Calu3 (cell line): ENCODE measurements around the gene GRIA2. TPM values are rescaled to one million over a fixed set of nuclear protein-coding genes. Genes with fewer than 3 reads are reported as not detected.

Experiments
- BruUV-seq: library from RNA; stranded (reverse); fragments of 400-500 nt; replicated peaks from 2 replicates; lab custom pipeline; 2021; lab: Mats Ljungman, UMichigan
- CTCF ChIA-PET: fragments of 300-600 bp; sonication (Branson Sonifier 250); formaldehyde crosslinking; loops from one replicate; lab custom pipeline; 2022; ENCODE audit warnings: antibody characterized with exemption; lab: Charles Lee
- DNase-seq: peaks from one replicate; pipeline ENCODE4 v3.0.0; 2022
- H3K27ac Mint-ChIP-seq: one replicate; pipeline ENCODE4 v1.8.0; 2022; ENCODE audit warnings: mixed read lengths; ENCODE audit not compliant: unreplicated experiment
- H3K27me3 Mint-ChIP-seq: one replicate; pipeline ENCODE4 v1.8.0; 2022; ENCODE audit warnings: mixed read lengths; ENCODE audit not compliant: unreplicated experiment
- H3K36me3 Mint-ChIP-seq: one replicate; pipeline ENCODE4 v1.8.0; 2022; ENCODE audit warnings: mild to moderate bottlenecking, moderate library complexity, mixed read lengths; ENCODE audit not compliant: insufficient read depth, unreplicated experiment
- H3K4me1 Mint-ChIP-seq: one replicate; pipeline ENCODE4 v1.8.0; 2022; ENCODE audit warnings: mild to moderate bottlenecking, low read depth, mixed read lengths; ENCODE audit not compliant: unreplicated experiment
- H3K4me3 Mint-ChIP-seq: one replicate; pipeline ENCODE4 v1.8.0; 2022; ENCODE audit warnings: mild to moderate bottlenecking, low read depth, moderate library complexity, mixed read lengths; ENCODE audit not compliant: unreplicated experiment
- H3K9me3 Mint-ChIP-seq: one replicate; pipeline ENCODE4 v1.8.0; 2022; ENCODE audit warnings: low read depth, mixed read lengths; ENCODE audit not compliant: unreplicated experiment
- CTCF ChIP-seq: fragments of 200-600 bp; IDR thresholded peaks from one replicate; pipeline ENCODE4 v1.8.0; 2022; ENCODE audit warnings: antibody characterized with exemption; ENCODE audit not compliant: unreplicated experiment
- intact Hi-C: fragments of 100-400 bp; cut with micrococcal nuclease; formaldehyde crosslinking; loops from one replicate; pipeline ENCODE4 v1.10.0; 2022; ENCODE audit not compliant: unreplicated experiment
- total RNA-seq: library from RNA; stranded (reverse); gene quantifications from 2 replicates; pipeline ENCODE4 v1.2.3, GENCODE V29; 2022

Gene GRIA2
- total RNA-seq, 1 experiment from 2014 or later = not detected

DNA sequence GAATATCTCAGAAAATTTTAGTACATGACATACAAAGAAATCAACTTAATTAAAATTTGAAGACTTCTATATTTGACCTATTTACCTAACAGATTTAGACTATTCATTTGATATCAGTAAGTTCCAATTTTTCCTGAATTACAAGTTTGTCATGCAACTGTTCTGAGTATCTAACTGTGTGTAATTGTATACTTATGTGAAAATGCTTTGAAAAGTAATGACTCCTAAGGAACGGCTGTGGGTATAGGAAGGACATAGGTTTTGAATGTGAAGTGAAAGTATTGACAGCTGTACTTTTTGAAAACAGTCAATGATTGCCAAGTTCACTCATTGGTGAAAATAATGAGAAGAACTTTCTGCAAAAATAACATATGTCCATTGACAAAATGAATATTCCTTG lies 2.9 kb downstream of the GRIA2 start:
- no peak for TF ChIP-seq CTCF
- CTCF ChIA-PET = no interaction called here
- intact Hi-C loops = no loop called here
- Mint-ChIP-seq H3K9me3 (no peaks in the 10 kb centered on the region), H3K27ac (no peak overlapping the region), H3K36me3 (no peaks in the 10 kb centered on the region), H3K4me3 (no peak overlapping the region), H3K4me1 (no peaks in the 10 kb centered on the region), H3K27me3 (no peaks in the 10 kb centered on the region)
- DNase-seq = no peak
- BruUV-seq = no TSS peak

DNA sequence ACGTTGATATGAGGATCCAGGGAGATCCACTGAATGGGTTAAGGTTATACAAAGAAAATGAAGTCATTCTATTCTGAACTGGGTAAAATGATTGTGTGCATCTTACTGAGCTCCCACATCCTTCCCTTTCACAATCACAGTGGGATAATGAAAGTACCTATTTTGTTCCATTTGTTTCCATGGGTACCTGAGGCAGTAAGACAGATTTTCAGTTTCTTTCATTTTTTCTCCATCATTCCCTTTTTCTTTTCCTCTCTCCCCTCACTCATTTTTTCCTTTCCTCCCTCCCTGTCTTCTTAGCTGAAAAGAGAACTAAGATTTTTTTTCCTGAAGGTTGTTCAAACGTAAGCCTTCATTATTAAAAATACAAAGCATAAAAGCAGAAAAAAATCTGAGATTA lies 4.6 kb downstream of the GRIA2 start:
- no peak overlapping the region for H3K4me3 Mint-ChIP-seq
- no peak for DNase-seq
- no peaks in the 10 kb centered on the region for H3K27me3 Mint-ChIP-seq

DNA sequence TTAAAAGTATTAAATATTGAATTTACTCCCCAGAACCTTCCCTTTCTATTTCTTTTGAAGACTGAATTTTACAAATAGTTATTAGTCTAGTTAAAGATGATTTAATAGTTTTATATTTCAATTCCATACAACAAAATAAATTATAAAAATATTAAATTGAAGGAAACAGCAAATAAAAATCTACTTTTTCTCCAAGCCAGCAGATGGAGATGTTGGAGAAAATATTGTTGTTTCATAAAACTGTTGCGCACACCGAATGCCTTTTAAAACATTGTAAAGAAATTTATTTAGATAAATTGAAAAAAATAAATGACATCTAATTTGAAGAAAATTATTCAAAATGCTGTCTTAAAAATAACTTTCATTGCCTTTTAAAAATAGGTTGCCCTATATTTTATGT lies 5.5 kb downstream of the GRIA2 start:
- no peak for DNase-seq
- H3K4me3 Mint-ChIP-seq = no peak overlapping the region
- H3K36me3 Mint-ChIP-seq = no peaks in the 10 kb centered on the region
- no peaks in the 10 kb centered on the region for H3K9me3 Mint-ChIP-seq
- H3K27me3 Mint-ChIP-seq = no peaks in the 10 kb centered on the region
- intact Hi-C loops = no loop called here
- CTCF ChIA-PET = no interaction called here
- no peak overlapping the region for H3K27ac Mint-ChIP-seq
- no peak for TF ChIP-seq CTCF
- no peaks in the 10 kb centered on the region for H3K4me1 Mint-ChIP-seq
- BruUV-seq = no TSS peak

More for the DNA sequence above, 4.6 kb downstream of the GRIA2 start:
- no peaks in the 10 kb centered on the region for H3K36me3 Mint-ChIP-seq
- H3K4me1 Mint-ChIP-seq = no peaks in the 10 kb centered on the region
- no TSS peak for BruUV-seq
- no peak overlapping the region for H3K27ac Mint-ChIP-seq
- CTCF ChIA-PET = no interaction called here
- TF ChIP-seq CTCF = no peak
- no peaks in the 10 kb centered on the region for H3K9me3 Mint-ChIP-seq
- intact Hi-C loops = no loop called here

GRCh38 chr4:157226601-157227000 lies 6.1 kb downstream of the GRIA2 start:
- CTCF ChIA-PET = no interaction called here
- DNase-seq = no peak
- H3K27me3 Mint-ChIP-seq = no peaks in the 10 kb centered on the region
- H3K4me1 Mint-ChIP-seq = no peaks in the 10 kb centered on the region
- H3K9me3 Mint-ChIP-seq = no peaks in the 10 kb centered on the region
- no peaks in the 10 kb centered on the region for H3K36me3 Mint-ChIP-seq
- no TSS peak for BruUV-seq
- H3K4me3 Mint-ChIP-seq = no peak overlapping the region
- H3K27ac Mint-ChIP-seq = no peak overlapping the region
- intact Hi-C loops = no loop called here
- TF ChIP-seq CTCF = no peak
